Measurements from ENCODE around the gene PLEKHG4B. TPM values are rescaled to one million over a fixed set of nuclear protein-coding genes. Genes with fewer than 3 reads are reported as not detected.

Gene PLEKHG4B
- total RNA-seq, 1 donor from 2014 or later: 0.08 TPM

DNA sequence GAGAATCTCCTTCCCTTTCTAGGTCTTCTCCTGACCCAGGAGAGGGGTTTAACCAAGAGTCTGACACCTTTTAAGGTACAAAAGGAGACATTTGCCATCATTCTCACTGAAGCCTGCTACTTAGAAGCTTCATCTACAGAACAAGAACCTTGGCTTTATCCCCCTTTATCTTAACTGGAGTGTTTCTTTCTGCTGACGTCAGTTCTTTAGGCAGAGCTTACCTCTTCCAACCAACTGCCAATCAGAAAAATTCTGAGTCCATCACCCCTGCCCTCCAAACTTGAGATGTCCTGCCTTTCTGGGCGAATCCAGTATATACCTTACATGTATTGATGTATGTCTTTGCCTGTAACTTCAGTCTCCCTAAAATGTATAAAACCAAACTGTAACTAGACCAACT is 37.2 kb downstream of the PLEKHG4B start:
- no peak for DNase-seq (ENCODE audit: low read depth)

DNA sequence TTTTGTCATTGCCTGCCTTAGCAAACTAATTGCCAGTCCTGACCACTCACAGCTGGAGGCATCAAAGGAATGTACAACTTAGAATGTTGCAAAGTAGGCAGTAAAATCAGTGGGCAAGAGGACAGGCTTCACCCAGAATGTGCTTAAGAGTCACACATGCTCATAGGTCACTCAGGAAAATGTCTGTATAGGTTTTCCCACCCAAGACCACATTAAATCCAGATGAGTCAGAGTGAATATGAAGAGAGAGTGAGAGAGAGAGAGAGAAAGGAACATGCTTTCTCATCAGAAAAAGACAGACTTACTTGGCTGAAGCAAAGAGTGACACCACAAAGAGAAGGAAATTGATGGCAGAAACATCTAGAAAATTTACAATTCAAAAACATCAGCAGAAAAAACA is 37.9 kb downstream of the PLEKHG4B start:
- DNase-seq (ENCODE audit: low read depth): peak; percentile 49

DNA sequence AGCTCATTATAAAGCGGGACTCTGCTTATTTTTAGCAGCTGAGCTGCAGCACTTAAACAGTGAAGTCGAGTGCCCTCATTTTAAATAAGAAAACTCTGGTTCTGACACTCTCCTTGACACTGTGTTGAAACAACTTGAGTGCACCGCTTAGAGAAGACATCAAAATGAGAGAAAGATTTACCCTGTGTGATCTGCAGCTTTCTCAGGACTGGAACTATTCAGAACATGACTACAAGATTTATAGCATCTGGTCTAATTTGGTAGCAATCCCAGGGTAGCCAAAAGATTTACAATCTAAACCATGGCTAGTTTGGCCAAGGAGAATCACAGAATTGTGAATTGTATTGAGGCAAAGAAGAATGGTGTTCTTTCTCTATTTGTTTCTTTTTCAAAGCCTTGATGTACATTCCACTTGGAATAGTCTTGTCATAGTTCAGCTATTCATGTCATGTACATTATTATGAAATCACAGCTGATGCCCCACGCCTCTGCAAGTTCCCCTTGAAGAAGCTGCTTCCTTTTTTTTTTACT is 38.7 kb downstream of the PLEKHG4B start:
- no peak for DNase-seq (ENCODE audit: low read depth)

DNA sequence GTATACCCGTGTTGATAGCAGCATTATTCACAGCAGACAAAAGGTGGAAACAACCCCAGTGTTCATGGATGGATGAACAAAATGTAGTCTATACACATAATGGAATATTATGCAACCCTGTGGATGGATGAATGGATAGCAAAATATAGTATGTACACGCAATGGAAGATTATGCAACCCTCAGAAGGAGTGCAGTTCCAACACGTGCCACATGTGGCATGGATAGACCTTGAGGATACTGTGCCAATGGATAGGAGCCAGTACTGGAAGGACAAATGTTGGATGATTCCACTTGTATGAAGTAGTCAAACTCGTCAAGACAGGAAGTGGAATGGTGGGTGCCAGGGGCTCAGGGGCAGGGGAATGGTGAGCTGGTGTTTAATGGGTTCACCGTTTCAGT is 44.9 kb downstream of the PLEKHG4B start:
- no peak for DNase-seq (ENCODE audit: low read depth)

DNA sequence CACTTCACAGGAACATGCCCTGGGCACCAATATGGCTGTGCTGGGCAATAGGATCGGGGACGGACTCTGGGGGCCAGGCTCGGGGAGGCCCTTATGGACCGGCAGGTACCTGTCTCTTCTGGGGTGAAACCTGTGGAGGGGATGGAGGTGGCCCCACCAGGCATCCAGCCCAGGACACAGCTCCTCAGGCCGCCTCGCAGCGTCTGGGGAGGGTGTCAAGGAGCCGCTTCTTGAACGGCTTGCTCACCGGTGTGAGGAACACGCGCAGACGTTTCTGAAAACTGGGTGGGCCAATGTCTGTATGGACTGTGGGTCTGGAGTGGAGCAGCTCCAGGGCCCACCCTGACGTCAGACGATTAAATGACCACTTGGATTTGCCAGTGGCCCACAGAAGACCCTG is 45.8 kb downstream of the PLEKHG4B start:
- no peak for DNase-seq (ENCODE audit: low read depth)

DNA sequence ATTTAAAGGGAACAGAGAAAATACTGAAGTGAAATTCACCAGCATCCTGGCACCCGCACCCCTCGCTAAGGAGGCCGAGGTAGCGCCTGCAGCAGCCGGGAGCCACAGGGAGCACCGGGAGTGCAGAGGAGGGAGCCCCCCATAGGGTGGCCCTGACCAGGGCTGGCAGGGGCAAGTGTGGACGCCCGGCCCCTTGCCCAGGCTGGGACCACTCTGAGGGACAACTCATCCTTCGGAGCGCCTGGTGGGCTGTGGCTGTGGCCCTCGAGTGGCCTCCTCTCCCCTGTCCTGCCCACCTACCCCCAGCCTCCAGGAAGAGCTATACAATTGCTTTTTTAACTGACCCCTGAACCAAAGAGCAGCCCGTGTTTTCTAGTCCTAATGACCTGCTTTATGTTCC is 47.0 kb downstream of the PLEKHG4B start:
- DNase-seq (ENCODE audit: low read depth): no peak

DNA sequence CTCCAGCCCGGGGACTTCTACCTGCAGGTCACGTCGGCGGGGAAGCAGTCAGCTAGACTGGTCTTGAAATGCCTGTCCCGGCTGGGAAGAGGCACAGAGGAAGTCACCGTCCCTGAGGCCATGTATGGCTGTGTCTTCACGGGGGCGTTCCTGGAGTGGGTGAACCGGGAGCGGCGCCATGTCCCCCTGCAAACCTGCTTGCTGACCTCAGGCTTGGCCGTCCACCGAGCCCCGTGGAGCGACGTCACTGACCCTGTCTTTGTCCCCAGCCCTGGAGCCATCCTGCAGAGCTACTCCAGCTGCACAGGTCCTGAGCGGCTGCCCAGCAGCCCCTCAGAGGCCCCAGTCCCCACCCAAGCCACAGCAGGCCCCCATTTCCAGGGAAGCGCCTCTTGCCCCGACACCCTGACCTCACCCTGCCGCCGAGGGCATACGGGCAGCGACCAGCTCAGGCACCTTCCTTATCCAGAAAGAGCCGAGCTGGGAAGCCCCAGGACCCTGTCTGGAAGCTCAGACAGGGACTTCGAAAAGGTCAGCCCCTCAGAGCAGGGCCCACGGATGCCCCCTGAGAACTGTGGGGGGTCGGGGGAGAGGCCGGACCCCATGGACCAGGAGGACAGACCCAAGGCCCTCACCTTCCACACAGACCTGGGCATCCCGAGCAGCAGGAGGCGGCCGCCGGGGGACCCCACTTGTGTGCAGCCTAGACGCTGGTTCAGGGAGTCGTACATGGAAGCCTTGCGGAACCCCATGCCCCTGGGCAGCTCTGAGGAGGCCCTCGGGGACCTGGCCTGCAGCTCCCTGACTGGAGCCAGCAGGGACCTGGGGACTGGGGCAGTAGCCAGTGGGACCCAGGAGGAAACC is 47.8 kb downstream of the PLEKHG4B start:
- DNase-seq (ENCODE audit: low read depth): no peak

DNA sequence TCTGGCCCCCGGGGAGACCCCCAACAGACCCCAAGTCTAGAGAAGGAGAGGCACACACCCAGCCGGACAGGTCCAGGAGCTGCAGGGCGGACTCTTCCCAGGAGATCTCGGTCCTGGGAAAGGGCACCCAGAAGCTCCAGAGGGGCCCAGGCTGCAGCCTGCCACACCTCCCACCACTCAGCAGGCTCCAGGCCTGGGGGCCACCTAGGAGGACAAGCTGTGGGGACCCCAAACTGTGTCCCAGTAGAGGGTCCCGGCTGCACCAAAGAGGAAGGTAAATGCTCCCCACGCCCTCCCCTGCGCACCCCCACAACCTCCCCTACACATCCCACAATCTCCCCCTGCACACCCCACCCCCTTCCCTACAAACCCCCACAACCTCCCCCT is 48.5 kb downstream of the PLEKHG4B start:
- no peak for DNase-seq (ENCODE audit: low read depth)

DNA sequence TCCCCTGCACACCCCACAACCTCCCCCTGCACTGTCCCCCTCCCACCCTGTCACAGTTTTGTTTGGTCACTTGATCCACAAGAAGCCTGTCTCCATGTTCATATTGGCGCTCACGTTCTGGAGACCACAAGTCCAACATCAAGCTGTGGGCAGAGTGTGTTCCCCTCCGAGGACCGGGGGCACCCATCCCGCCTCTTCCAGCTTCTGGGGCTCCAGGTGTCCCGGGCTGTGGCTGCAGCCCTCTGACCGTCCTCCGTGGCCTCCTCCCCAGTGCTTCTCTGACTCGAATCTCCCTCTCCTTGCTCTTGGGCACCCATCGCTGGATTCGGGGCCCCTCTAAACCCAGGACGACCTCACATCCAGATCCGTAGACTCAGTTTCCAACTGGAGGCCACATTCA is 49.2 kb downstream of the PLEKHG4B start:
- DNase-seq (ENCODE audit: low read depth): no peak

DNA sequence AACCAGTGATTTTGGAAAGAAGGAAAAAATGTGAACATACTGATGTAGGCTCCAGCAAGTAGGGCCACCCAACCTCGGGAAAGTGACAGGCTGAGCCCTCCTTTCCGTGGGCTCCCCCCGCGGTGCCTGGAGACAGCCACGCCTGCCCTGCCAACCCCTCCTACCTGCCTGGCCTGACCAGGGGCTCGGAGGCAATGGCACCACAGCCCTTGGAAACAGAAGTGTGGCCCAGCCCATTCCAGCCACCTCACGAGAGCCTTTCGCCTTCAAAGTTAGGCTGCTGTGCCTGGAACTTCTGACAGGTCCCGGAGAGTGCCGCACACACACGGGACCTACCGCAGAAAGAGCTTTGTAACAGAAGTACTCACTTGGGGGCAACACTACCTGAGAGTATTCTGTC is 49.8 kb downstream of the PLEKHG4B start:
- no peak for DNase-seq (ENCODE audit: low read depth)

DNA sequence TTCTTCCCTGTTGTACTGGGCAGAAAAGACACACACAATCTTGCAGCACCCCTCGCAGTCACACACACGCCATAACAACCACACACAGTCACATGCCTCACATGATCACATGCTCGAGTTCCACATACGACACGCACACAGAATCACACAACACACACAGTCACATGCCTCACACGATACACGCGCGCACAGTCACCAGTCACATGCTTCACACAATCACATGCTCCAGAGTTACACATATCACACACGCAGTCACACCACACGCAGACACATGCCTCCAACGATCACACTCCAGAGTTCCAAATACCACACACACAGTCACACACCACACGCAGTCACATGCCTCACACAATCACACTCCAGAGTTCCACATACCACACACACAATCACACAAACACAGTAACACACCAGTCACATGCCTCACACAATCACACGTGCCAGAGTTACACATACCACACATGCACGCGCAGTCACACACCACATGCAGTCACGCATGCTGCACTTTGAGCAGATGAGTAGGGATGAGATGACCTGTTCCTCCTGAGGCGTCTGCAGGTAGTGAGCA is 50.4 kb downstream of the PLEKHG4B start:
- DNase-seq (ENCODE audit: low read depth): no peak

DNA sequence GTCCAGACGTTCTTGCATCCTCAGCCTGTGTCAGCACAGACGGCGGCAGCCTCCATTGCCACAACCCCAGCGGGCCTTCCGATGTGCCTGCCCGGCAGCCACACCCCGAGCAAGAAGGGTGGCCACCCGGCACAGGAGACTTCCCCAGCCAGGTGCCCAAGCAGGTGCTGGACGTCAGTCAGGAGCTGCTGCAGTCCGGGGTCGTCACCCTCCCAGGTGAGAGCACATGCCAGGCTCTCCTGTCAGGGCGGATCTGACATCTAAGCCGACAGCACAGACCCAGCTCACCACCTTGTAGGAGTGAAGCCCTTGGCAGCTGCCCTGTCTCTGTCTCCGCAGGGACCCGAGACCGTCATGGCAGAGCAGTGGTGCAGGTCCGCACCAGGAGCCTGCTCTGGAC is 51.1 kb downstream of the PLEKHG4B start:
- no peak for DNase-seq (ENCODE audit: low read depth)

DNA sequence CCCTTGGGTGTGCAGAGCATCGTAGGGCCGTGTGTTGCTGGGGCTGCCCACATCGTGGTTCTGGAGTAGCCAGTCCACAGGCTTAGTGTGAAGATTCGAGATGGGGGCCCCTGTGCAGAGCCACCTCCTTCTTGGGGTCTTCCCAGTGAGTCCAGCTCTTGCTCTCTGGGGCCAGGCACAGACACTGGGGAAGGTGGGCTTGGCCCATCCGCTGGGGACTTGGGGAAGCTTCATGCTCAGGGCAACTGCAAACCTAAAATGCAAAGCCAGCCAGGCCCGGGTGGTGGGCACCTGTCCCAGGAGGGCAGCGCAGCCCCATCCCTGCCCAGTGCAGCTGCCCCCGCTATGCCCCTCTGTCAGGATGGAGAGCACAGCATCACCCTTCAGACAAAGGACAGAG is 53.0 kb downstream of the PLEKHG4B start:
- DNase-seq (ENCODE audit: low read depth): no peak

DNA sequence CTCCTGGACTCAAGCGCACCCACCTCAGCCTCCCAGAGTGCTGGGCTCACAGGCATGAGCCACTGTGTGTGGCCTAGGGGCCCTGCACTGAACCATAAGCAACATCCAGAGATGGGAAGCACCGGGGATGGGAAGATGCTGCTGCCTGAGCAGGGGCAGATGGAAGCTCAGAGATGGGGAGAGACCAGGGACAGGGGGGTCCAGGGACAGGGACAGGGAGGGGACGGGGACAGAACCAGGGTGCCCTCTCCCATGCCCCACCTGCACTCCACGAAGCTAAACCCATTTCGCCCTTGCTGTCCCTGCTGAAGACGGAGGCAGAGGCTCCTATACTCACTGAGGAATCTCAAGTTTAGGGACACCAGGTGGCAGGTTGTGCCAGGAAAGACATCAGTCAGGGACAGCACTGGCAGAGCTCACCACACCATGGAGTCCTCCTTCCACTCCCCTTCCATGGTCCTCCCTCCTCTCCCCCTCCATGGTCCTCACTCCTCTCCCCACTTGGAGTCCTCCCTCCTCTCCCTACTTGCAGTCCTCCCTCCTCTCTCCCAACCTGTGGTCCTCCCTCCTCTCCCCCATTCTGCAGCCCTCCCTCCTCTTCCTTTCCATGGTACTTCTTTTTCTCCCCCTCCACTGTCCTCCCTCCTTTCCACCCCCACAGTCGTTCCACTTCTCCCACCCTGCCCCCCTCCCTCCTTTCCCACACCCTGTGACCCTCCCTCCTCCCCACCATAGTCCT is 53.8 kb downstream of the PLEKHG4B start:
- DNase-seq (ENCODE audit: low read depth): no peak

DNA sequence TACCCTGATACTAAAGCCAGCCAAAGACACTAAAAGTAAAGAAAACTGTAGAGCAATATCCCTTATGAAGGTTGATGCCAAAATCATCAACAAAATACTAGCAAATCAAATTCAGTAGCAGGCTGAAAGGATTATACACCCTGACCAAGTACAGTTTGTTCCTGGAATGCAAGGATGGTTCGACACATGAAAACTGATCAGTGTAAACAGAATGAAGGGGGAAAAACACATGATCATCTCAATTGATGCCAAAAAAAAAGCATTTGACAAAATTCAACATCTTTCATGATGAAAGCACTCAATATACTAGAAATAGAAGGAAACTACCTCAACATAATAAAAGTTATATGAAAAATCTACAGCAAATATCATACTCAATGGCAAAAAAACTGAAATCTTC is 55.8 kb downstream of the PLEKHG4B start:
- no peak for DNase-seq (ENCODE audit: low read depth)

DNA sequence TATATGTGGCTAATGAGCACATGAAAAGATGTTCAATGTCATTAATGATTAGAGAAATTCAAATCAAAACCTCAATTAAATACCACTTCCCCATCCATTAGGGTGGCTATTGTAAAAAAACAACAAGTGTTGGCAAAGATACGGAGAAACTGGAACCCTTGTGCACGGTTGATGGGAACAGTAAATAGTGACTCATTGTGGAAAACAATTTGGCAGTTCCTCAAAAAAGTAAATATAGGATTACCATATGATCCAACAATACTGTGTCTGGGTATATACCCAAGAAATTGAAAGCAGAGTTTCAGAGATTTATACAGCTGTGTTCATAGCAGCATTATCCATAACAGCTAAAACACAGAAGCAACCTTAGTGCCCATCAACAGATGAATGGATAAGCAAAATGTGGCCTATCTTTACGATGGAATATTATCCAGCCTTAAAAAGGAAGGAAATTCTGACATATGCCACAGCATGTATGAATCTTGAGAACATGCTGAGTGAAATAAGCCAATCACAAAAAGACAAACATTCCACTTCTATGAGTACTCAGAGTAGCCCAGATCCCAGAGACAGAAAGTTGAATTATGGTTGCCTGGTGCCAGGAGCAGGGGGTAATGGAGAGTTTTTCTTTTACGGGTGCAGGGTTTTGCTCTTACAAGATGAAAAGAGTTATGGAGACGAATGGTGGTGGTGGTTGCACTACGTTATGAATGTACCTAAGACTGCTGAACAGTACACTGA is 57.9 kb downstream of the PLEKHG4B start:
- DNase-seq (ENCODE audit: low read depth): no peak

DNA sequence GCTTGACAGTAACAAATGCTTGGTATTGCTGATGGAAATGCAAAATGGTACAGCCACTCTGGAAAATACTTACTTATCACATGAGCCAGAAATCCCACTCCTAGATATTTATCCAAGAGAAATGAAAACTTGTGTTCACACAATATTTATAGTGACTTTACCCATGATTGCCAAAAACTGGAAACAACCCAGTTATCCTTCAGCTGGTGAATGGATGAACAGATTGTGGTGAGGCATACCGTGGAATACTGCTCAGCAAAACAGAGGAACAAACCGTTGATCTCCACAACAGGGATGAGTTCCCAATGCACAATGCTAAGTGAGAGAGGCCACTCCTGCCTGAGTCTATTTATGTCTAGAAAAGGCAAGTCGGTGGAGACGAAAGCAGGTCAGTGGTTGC is 58.8 kb downstream of the PLEKHG4B start:
- no peak for DNase-seq (ENCODE audit: low read depth)

DNA sequence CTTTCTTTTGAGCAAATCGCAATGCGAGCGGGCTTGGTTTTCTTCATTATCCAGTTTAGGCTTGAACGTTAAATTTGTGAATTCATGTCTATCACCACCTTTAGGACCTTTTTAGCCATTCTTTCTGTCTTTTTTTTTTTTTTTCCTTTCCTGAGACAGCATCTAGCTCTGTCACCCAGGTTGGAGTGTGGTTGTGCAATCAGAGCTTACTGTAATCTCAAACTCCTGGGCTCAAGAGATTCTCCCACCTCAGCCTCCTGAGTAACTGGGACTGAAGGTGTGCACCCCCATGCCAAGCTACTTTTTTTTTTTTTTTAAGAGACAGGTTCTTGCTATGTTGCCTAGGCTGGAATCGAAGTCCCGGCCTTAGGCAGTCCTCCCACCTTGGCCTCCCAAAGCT is 60.1 kb downstream of the PLEKHG4B start:
- DNase-seq (ENCODE audit: low read depth): no peak

DNA sequence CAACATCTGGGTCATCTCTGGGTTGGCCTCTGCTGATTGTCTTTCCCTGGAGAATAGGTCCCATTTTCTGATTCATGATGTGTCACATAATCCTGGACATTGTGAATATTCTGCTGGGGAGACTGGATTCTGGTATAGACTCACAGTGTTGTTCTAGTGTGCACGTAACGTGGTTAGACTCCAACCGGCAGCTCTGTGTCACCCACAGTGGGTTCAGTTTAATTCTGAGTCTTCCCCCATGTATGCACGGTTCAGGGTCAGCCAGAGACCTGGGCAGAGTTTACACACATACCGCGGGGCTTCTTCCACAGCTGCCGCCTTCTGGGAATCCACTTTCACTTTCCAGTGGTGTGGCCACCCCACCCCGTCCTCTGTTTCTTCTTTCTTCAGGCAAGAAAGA is 61.3 kb downstream of the PLEKHG4B start:
- DNase-seq (ENCODE audit: low read depth): no peak

DNA sequence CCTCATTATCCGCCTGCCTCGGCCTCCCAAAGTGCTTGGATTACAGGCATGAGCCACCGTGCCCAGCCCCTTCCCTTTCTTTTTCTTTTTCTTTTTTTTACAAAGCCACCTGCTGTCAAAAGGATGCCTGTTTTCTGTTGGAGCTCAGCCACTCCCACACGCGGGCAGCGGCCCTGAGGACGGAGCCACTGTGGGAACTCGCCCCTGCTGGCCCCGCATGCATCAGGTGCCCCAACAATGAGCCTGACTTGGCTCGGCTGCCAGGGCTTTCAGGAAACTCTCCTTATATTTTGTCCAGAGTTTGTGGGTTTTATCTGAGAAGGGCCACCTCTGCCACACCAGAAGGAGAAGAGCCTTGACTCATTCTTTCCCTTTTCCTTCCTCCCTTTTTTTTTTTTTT is 62.3 kb downstream of the PLEKHG4B start:
- no peak for DNase-seq (ENCODE audit: low read depth)

DNA sequence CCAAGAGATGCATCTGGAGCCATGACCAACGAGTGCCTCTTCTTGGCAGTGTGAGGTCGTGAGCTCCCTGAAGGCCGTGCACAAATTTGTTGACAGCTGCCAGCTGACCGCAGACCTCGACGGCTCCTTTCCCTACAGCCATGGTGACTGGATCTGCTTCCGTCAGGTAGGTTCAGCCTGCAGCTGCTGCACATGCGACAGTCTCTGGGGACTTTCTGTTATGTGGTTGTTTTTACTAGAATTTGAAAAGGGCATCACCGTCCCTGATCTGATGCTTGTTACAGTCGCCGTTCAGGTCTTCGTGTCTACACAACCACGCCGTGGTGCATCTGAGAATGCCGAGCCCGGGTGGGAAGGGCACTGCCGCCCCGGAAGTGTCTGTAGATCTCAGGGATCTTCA is 62.9 kb downstream of the PLEKHG4B start:
- peak; percentile 72 for DNase-seq (ENCODE audit: low read depth)

Data from myocyte (in vitro differentiated cells).